ENCODE measurements around the gene ITSN2.

DNA sequence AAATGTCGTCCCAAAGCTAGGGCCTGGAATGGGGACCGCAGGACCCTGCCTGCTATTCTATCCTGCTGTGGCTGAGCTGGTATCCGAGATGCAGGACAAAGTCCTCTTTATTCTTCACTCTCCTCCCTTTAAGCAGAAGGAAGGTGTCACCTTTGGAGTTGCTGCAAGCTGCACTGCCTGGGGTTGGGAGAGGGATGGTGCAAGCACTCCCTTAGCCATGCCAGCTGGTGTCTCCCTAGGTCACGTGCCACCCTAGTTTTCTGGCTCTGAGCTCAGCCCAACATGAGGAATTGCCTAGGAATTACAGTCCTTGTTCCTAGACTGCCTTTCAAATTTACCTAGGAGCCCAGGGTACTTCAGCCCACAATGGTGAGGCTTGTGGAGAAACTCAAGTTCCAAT lies 206.9 kb downstream of the ITSN2 start:
- TF ChIP-seq, protein P1, sequence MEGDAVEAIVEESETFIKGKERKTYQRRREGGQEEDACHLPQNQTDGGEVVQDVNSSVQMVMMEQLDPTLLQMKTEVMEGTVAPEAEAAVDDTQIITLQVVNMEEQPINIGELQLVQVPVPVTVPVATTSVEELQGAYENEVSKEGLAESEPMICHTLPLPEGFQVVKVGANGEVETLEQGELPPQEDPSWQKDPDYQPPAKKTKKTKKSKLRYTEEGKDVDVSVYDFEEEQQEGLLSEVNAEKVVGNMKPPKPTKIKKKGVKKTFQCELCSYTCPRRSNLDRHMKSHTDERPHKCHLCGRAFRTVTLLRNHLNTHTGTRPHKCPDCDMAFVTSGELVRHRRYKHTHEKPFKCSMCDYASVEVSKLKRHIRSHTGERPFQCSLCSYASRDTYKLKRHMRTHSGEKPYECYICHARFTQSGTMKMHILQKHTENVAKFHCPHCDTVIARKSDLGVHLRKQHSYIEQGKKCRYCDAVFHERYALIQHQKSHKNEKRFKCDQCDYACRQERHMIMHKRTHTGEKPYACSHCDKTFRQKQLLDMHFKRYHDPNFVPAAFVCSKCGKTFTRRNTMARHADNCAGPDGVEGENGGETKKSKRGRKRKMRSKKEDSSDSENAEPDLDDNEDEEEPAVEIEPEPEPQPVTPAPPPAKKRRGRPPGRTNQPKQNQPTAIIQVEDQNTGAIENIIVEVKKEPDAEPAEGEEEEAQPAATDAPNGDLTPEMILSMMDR (IDR thresholded peaks at IDR 0.05) = no peak
- TF ChIP-seq POLR2A (IDR thresholded peaks at IDR 0.05) = no peak
